ENCODE results near the gene JMJD6. TPM values are rescaled to one million over a fixed set of nuclear protein-coding genes. Genes with fewer than 3 reads are reported as not detected.
A peak's percentile ranks its signal among the peaks of the same experiment; 100 is the strongest.

JMJD6 gene
- polyA plus RNA-seq, 3 donors = 20.6 to 24.3 (median 23.2) TPM

DNA sequence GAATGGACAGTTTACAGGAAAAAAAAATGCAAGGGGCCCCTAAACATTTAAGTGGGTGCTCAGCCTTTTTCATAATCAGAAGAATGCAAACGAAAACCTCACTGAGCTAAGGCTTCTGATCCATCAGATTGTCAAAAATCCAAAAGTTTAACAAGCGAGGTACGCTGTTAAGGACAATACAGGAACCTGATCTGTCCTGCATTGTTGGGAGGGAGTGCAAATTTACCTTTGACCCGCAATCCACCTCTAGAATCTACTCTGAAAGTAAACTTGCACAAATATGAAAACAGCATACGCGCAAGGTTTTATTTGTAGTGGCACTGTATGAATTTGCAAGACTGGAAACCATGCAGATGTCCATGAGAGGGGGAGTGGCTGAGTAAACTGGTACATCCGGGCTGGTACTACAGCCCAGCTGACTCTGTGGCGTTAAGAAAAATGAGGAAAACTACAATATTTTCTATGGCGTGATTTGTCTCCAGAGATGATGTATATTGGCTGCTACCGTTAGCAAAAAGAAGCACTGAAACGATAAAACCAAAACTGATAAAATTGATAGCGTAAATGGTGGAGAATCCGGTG lies 54.0 kb downstream of the JMJD6 start:
- no peak for DNase-seq (ENCODE audit: extremely low read depth in 1 of 11, low read depth in 9 of 11, low spot score in 4 of 11)

DNA sequence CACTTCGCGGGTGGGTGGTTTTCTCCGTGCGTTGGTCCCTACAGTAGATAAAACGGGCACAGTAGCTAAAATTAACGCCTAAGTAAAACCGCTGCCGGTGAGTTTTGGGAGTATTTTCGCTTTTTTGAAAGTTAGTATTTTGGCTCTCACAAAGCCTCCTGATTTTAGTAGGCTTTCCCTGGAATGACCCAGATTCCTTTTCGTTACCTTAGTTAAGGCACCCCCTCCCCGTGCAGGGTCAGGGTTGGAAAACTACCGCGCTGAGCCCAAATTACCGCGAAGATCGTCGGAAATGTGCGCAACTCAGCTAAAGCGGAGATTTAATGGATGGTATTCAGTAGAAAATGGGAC lies 54.5 kb downstream of the JMJD6 start:
- DNase-seq (ENCODE audit: extremely low read depth in 1 of 11, low read depth in 9 of 11, low spot score in 4 of 11) = no peak

DNA sequence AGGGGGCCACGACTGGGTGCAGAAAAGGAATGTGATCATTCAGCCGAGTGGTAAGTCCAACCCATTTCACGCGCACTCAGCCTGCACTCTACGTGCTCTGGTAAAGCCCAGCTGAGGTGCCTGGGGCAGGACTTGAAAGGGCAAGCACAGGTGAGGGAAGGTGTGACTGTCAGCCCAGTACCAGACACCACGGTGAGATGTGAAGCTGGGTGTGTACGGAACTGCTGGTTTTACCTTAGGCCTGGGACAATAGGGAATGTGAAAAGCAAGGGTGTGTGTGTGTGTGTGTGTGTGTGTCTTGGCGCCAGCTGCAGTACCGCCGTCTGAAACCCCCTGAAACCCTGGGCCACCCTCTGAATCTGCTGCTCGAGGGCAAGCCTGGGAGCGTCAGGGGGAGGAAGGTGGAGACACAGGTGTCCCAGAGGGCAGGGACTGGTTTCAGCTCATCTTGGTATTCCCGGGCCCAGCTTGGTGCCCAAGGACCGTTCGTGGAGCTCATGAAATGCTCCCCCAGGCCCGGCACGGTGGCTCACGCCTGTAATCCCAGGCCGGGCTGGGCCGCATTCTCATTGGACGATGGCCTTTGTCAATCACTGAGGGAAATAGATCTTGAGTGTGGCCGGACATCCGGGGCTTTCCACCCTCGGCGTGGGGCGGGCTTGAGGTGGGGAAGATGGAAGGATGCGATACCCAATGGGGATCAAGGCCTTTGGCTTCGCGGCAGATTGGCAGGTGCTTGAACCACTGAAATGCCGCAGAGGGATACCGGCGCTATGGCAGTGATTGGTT lies 55.1 kb downstream of the JMJD6 start:
- peak; percentile 99 to 100 (median 100) for DNase-seq (ENCODE audit: extremely low read depth in 1 of 11, low read depth in 9 of 11, low spot score in 4 of 11)

DNA sequence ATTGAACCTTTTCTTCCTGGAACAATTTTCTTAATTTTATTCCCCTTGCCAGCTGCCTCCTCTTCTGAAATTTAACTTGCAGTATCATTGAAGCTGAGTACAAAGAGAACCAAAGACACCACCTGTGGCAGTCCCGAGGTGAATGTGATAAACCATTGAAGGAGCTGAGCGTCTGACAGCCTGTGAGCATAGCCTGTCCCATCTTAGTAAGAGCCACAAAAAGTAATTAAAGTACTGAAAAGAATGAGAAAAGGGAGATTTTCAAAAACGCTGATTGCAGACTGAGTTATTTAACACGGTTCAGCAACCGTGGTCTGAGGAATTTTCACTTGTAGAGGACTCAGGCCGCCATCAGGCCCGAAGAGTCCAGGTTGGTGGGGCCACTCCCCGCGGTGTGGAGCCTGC lies 55.7 kb downstream of the JMJD6 start:
- peak in 1 of 11 donors; percentile 70 for DNase-seq (ENCODE audit: extremely low read depth in 1 of 11, low read depth in 9 of 11, low spot score in 4 of 11)

DNA sequence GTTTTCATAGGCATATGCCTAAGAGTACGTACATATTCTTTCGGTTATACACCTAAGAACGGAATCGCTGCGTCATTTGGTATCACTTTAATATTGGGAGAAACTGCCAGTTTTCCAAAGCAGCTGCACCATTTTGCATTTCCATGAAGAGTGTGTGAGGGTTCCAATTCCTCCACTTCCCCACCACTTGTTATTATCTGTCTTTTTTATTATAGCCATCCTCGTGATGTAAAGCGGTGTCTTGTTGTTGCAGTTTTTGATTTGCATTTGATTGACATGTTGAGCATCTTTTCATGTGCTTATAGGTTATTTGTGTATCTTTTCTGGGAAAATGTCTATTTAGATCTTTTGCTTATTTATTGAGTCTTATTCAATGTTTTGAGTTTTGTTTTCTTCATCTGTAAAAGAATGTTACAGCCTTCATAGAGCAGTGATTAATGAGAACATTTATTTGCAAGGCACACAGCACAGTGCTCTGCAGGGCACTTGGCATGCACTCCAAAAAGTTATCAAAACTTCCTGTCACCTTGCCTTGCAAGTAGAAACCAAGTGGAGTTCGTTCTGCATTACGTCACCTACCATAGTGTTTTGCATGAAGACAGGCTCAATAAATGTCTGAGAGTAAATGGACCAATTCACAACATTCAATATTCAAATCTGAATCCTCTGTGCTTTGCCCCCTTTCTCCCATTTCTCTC lies 56.2 kb downstream of the JMJD6 start:
- no peak for DNase-seq (ENCODE audit: extremely low read depth in 1 of 11, low read depth in 9 of 11, low spot score in 4 of 11)

Other genes with a start within 250 kb of the JMJD6 start
- 10 to 100 TPM in 1 of 3 donors, 1 to 10 TPM in 2; 5.0 to 11.0 (median 8.5) TPM for gene RHBDF2, start 225.2 kb downstream of the JMJD6 start, polyA plus RNA-seq (ENCODE audit: insufficient read length in 3 of 3)
- gene CYGB, start 188.9 kb downstream of the JMJD6 start, polyA plus RNA-seq (ENCODE audit: insufficient read length in 3 of 3) = 10 to 100 TPM; 10.4 to 15.7 (median 14.6) TPM
- 1 to 10 TPM; 3.0 to 6.0 (median 3.9) TPM for gene PRCD, start 186.6 kb downstream of the JMJD6 start, polyA plus RNA-seq (ENCODE audit: insufficient read length in 3 of 3)
- 1 to 10 TPM; 5.8 to 9.9 (median 9.8) TPM for gene ST6GALNAC2, start 140.7 kb downstream of the JMJD6 start, polyA plus RNA-seq (ENCODE audit: insufficient read length in 3 of 3)
- gene ST6GALNAC1, start 82.8 kb downstream of the JMJD6 start, polyA plus RNA-seq (ENCODE audit: insufficient read length in 3 of 3) = under 1 TPM; 0.09 to 0.57 (median 0.30) TPM
- gene MXRA7, start 15.6 kb downstream of the JMJD6 start, polyA plus RNA-seq (ENCODE audit: insufficient read length in 3 of 3) = 100 to 1,000 TPM; 102 to 112 (median 106) TPM
- gene METTL23, start 233 bp upstream of the JMJD6 start, polyA plus RNA-seq (ENCODE audit: insufficient read length in 3 of 3) = 10 to 100 TPM; 39.1 to 45.1 (median 40.8) TPM
- 100 to 1,000 TPM; 344 to 434 (median 371) TPM for gene SRSF2, start 10.7 kb upstream of the JMJD6 start, polyA plus RNA-seq (ENCODE audit: insufficient read length in 3 of 3)
- gene MFSD11, start 11.5 kb upstream of the JMJD6 start, polyA plus RNA-seq (ENCODE audit: insufficient read length in 3 of 3) = 10 to 100 TPM; 25.4 to 28.6 (median 27.6) TPM
- 1 to 10 TPM; 1.5 to 2.4 (median 1.6) TPM for gene MGAT5B, start 141.8 kb upstream of the JMJD6 start, polyA plus RNA-seq (ENCODE audit: insufficient read length in 3 of 3)